Measurements from ENCODE around the gene DPP6.
"Not testable (repeated sequence)": the region's sequence is repeated elsewhere in the genome, so short reads cannot be mapped to it uniquely, and the experiment has no call there.

The DPP6 gene

DNA sequence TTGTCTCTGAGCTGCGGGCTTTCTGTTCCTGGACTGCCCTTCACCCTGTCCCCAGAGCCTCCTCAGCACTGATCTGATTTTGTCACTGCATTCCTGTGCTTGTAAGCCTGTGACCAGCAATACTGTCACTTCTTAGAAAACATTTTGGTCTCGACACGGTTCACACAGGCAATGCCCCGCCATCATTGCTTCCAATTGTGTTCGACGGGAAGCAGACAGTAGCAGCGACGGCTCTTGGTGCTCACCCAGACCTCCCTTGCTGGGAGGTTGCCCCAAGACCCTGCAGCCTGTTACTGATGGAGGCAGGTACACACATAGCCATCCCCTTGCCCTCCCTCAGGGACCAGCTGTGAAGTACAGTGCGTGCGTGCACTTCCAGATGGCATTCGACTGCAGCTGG, 99.1 kb downstream of the DPP6 start:
- not testable (repeated sequence) for DNase-seq

DNA sequence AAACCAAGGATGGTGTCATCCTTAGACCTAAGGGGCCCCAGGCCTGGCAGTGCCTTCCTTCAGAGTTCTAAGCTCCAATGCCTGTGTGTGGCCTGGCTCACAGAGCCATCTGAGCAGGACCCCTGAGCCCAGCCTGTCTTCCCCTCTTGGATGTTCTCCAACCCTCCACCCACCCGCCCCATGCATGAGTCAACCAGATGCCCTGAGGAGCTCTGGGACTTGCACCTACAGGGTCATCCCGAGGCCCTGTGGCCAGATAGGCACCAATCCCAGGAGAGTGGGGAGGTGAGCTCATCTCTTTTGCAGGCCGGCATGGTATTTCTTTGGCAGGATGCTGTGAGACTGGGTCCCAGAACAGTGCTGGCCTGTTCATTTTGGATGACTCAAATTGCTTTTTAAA, 103.7 kb downstream of the DPP6 start:
- peak; percentile 71 for DNase-seq

DNA sequence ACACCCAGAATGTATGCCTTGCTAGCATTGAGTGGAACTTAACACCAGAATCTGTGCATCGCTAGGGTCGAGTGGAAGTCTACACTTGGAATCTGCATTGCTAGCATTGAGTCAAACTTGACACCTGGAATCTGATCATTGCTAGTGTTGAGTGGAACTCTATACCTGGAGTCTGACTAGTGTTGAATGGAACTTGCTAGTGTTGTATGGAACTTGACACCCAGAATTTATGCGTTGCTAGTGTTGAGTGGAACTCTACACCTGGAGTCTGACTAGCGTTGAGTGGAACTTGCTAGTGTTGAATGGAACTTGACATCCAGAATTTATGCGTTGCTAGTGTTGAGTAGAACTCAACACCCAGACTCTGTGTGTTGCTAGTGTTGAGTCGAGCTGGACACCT, 110.7 kb downstream of the DPP6 start:
- not testable (repeated sequence) for DNase-seq

DNA sequence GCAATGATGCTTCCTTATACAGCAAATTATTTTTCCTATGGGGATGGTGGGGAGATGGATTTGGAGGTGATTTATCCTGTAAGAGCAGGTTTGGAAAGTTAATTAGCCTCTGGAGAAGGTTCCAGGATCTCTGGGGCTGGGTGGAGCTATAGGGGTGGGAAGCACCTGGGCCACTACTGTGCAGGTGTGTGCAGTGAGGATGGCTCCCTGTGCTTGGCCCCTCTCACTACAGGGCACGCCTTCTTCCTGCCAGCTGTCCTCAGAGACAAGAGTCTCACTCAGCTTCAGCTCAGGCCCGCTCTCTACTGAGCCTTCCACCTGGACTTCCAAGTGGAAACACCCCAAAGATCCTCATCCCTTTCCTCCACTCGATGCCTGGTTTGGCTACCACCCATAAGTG, 111.4 kb downstream of the DPP6 start:
- DNase-seq: not testable (repeated sequence)

DNA sequence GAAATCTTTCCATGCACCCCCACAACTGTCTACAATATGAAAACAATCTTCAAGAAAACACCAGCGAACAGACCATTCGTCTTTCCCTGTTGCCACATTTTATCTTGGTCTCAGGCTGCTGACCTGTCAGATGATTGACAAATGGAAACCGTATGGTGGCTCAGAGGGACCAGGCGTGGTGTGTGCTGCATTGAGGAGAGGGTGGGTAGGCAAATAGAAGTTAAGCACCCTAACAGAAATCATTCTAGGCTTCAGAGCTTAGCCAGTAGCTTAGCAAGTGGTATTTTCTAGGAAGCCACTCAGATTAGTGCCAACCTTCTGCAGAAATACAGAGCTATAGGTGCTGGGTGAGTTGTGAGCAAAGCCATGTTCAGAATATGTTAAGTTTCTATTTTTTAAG, 114.9 kb downstream of the DPP6 start:
- no peak for DNase-seq

DNA sequence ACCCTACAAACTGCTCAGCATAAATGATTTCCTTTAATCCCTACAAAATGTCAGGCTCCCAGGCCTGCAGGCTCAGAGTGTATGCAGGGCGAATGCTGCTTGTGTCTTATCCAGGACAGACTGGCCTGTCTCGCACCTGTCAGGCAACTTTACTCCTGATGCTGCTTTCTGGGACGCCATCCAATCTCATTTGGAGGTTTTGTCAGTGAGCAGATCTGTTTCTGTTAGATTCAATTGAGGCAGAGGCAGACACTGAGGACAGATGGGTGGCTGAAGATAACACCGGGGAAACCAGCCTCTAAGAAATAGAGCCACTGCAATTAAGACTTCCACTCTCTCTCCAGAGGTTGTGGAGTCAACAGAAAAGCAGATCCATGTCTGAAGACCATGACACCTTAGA, 115.6 kb downstream of the DPP6 start:
- no peak for DNase-seq

DNA sequence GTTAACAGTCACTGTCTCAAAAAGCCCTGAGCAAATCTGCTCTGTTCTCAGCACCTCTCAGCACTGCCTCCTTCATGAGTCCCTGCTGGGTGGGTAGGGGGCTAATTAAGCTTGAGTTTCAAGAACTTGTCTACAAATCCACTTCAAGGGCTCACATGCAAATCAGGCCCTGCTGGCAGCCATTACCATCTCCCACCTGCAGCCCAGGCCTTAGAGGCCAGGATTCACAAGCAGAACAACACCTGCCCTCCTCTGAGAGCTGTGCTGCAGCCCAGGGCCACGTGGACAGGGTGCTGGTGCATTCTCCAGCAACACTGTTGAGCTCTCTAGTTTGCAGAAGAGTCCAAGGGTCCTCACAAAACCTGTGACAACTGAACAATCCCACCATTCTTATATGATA, 119.2 kb downstream of the DPP6 start:
- DNase-seq: no peak

DNA sequence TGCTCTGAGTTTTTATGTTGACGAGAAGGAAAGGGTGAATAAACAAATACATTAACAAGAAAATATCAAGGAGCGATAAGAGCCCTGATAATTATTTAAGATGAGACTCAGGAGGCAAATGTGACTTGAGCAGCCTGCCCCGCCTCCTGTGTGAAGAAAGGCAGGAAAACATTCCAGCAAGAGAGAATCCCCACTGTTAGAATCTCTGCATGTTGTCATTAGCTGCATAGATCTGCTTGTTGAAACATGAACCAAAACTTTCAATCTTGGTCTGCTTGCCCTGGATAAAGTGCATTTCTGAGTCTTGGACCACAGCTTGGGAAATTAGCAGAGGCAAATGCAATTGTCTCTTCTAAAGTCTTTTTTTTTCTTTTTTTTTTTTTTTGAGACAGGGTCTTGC, 120.0 kb downstream of the DPP6 start:
- no peak for DNase-seq

DNA sequence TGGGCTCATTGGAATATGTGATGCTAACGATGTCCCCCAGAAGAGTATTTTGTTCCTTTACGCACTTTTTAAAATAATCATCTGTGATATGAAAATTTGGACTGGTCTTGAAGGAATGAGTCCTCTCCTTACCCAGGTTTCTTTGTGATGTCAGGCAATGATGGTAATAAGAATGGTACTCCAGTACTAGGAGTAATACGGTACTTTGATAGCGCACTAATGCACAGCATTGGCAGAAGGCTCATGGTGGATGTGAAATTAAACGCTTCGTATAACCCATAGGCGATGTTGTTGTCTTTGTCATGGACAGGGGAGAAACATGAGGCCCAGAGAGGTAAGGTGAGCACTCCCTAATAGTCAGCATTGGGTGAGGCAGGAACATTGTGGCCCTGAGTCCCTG, 125.4 kb downstream of the DPP6 start:
- no peak for DNase-seq

DNA sequence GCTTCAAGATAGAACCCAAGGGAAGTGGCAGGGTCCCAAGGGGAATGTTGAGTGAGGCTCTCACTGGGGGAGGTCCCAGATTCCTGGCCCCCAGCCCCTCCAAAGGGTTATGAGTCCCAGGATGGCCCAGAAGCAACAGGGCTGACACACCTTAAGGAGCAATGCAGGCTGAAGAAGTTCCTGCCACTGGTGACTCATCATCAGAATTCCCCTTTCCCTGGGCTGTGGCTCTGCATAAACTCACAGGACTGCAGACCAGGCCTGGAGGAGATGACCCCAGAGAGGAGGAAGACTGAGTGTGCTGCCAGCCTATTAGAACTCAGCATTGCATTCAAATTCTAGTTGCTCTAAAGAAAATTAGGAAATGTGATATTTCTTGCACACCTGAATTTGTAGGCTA, 126.7 kb downstream of the DPP6 start:
- DNase-seq: peak; percentile 89

DNA sequence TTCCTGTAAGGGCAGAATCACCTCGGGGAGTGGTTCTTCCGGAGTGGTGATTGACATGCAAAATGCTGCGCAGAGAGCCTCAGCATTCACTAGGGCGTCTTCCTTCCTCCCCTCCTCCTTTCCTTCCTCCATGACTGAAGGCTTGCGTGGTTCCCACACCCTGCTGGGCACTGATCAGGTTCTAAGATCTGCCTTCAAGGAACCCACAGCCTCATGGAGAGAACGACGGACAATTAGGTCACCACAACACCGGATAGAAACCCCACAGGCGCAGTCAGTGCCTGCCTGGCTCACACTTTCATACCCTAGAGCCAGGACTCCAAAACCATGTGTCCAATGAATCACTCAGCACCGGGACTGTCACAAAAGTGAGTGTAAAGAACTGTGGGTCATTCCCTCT, 131.3 kb downstream of the DPP6 start:
- DNase-seq: peak; percentile 87

DNA sequence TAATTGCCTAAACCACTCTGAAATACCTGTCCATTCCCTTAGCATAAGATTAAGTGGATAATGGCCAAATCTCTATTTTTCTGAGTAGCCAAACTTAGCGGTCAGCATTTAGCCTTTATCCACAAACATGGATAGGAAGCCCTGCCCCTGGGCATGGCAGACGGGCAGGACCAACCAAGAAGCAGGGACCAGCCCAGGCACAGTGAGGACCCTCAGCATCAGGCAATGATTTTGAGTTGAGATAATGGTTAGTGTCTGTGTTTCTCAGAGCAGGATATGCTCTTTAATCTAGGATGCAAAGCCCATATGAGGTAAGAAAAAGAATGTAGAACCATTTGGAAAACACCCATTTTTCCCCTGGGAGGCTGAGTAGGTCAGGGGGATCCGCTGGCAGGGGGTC, 131.7 kb downstream of the DPP6 start:
- no peak for DNase-seq

DNA sequence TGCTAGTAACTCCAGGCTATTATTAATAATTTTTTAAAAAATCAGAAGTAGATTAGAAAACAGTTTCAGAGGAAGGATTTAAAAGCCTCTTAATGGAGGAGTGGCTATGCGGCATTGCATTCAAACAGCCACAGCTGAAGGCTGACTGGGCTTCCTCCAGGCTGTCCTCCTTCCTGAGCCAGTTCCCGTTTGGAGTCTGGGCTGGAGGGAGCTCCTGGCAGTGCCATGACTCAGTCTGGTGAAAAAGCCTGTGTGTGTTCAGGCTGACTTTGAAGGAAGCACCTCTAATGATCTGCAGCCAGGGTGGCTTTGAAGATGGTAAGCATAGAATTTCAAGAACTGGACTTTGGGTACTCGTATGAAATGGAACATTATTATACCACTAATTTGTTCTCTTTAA, 134.6 kb downstream of the DPP6 start:
- peak; percentile 77 for DNase-seq

DNA sequence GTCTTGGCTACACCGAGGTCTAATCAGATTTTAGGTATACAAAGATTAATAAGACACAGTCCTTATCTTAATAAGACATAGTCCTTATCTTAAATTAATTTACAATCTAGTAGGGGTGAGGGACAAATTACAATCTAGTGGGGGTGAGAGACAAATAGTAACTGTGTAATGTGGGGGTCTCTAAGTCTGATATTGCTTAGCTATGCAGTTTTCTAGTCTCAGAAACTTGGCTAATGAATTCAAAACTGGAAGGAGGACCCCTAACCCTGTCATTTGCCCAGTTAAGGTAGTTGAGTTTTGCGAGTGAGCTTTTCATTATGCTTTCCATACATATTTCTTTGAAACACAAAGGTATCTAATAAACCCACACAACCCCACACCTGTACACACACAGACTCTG, 136.1 kb downstream of the DPP6 start:
- DNase-seq: no peak

DNA sequence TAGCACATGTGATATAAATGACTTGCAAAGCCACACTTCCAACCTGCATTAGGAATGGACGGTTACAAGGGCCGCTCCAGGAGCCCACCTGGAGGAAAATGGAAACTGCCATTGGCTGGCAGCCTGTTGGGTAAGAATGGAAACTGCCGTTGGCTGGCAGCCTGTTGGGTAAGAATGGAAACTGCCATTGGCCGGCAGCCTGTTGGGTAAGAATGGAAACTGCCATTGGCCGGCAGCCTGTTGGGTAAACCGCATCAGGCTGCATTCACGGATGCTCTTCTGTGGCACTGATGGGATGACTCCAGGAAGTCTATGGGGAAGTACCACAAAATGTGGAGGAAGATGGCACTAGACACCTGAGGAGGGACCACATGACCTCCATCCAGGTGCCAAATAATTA, 143.1 kb downstream of the DPP6 start:
- no peak for DNase-seq

DNA sequence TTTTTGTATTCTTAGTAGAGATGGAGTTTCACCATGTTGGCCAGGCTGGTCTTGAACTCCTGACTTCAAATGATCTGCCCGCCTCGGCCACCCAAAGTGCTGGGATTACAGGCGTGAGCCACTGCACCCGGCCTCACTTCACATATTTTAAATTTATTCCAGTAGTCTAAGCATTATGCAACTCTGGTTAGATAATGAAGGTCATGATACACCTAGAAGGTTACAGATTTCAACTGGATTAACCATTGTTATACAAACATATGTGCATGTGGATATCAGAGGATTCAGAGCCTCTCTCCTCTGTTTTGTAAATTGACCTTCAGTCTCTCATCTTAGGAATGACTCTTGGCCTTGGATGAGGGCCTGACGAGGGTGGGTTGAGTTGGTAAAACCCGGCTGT, 146.3 kb downstream of the DPP6 start:
- DNase-seq: no peak

DNA sequence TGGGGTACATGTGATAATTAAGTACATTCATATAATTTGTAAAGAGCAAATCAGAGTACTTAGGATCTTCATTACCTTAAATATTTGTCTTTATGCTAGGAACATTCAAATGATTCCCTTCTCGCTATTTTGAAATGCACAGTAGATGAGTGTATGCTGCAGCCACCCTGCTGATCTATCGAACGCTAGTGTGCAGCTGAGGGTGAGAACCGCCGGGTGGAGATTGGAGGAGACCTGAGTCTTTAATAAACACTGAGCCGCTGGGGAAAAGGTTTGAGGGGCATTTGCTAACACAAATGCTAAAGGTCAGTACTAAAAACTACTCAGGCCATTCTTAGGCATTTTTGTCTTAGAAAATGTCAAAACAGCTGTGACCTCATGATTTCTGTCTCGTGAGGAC, 148.0 kb downstream of the DPP6 start:
- DNase-seq: no peak

DNA sequence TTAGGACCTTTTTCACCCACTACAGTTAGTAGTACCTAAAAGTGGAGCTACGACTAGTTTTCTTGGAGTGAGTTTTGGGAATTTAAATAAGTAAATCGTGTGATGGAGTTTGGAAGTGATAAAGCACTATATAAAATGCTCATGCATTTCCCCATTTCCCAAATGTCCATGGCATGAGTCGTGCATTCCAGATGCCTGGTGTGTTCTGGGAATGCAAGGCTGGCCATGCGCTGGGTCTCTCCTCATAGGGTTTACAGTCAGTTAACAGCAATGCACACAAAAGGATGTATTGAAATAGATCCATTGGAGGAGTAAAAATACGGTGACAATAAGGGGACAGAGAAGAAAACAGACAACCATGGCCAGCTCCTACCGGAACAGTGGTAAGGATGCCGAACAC, 149.8 kb downstream of the DPP6 start:
- peak; percentile 66 for DNase-seq

DNA sequence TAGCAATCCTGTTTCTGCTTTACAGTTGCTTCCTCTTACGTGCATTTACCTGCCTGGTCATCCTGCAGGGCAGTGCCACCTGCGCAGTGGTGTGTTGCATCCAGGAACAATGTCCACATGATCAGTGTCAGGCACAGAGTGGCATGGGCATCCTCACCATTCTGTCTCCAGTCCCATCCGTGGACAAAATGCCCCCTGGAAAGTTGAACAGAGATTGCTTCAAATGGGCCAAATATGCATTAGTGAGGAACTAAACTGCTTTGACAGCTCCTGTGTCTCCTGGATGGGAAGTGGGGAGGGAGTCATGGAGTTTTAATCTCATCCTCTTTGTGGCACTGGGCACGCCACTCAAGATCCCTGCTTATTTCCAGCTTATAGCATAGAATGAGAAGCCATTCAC, 151.8 kb downstream of the DPP6 start:
- no peak for DNase-seq

DNA sequence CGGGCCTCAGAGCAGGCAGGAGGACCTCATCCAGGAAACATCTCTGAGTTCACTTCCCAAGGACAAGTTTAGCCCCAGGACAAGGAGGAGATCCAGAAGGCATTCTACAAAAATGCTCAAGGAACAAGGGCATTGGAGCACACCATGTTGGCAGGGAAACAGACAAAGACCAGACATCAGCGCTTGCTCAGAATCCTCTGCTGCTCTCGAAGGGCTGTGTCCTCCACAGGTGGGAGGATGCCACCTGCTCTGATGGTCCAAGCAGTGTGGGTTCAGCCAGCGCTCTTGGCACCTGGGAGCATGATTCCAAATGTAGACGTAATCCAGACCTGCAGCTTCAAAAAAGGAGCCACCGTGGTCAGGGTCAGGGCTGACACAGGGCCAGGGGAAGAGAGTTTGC, 160.7 kb downstream of the DPP6 start:
- peak; percentile 20 for DNase-seq

DNA sequence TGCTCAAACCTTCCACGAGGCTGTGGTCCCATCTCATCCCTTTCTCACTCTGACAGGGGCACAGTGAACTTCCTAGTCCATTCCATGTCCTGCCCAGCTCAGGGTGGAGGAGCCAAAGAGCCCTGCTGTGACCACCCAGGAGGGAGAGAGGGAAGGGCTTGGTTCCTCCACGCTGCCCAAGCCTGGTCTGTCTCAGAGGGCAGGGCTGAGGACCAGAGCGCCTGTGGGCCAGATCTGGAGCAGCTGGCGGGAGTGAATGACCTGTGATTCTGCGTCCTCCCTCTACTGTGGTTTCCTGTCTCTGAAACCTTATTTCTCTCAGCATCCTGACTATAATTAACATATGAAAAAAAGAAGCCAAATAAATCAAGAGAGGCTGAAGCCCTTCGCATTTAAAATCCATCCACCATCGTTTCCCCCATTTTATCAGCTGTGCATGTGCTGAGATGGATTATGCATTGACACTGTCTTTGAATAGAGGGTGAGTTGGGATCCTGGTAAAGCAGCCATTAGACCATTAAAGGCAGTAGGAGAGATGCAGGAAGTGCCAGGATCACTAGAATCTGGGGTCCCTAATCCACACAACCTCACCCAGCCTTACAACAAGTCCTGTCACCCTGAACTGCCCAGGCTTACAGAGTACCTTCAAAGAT, 165.6 kb downstream of the DPP6 start:
- DNase-seq: no peak

DNA sequence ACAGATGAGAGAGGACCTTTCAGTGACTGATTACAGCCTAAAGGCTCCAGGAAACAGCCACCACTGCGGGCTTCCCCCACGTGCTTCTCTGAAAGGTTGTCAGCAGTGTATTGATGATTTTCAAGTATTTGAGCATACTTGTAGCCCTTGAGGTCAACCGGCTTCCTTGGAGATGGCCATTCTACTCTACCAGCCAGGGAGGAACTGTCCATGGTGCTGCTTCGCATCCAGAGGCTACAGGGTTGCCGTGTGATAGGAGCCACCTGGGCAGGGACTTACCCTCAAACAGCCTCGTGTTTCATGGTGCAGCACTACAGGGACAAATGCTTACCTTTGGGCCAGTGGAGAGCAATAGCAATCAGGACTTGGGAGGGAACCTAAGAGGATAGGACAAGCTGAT, 179.5 kb downstream of the DPP6 start:
- DNase-seq: peak; percentile 70

DNA sequence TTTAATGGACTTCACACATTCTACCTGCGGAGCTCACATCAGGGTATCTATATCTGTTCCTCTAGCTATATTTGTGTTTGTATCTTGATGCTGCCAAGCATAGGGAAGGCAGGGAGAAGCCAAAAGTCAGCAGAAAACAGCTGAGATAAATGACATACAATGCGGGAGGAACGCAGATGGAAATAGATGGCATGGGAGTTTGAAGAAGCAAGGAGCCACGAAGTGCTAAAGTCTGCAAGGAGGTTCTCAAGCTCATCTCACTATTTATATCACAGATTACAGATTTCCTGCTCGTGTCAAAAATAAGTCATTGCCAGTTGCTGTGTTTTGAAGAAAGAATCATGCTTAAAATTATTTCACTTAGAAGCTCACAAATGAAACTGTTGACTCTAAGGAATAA, 180.5 kb downstream of the DPP6 start:
- no peak for DNase-seq

DNA sequence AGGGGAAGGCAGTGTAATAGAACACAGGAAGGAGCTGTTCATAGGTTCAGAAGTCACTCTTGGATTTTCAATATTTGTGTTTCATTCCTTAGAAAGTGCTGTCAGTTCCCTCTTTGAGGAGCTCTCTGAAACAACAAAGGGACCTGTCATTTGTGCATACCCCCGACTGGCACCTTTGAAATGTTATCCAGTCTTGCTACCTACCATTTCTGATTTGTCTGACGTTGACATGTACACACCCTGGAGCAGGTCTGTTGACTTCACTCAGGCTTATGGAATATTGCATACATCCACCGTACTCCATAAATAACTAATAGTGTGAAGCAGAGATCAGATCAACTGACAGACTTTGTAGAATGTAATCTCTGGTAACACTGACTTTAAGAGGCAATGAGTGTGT, 189.8 kb downstream of the DPP6 start:
- DNase-seq: no peak

DNA sequence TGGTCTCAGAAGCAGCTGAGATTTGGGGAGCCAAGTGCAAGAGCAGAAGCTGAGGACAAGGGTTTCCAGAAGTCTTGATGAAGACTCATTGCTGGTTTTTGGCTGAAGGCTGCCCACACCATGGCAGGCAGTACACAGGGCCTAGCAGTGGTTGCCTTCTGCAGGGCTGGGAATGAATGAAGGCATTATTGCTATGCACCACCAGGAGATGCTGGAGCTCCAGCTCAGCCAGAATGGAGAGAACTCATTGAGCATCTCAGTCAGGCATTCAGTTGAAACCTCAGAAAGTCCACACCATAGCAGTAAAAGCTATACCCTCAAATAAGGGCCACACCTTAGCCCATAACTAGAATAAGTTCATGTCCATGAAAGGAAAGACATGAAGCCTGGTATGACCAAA, 190.5 kb downstream of the DPP6 start:
- DNase-seq: no peak

DNA sequence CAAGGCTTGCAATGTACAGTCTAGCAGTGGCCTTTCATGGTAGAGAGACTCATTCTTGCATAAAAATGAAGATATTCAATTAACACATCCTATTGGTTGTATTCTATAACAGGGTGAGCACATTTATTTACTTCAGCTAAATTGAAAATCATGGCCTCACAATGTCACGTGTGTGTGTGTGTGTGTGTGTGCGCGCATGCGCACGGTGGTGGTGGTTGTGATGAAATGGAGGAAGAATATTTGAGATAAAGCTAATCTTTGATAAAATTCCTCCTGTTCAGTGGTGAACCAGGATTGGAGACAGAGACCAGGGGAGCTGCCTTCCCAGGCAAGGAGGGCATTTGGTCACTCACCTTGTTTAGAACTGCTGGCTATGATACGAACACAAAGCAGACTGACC, 199.8 kb downstream of the DPP6 start:
- no peak for DNase-seq
